ENCODE results near the gene PRKAB2.
"Not testable (repeated sequence)": the region's sequence is repeated elsewhere in the genome, so short reads cannot be mapped to it uniquely, and the experiment has no call there.

The PRKAB2 gene

DNA sequence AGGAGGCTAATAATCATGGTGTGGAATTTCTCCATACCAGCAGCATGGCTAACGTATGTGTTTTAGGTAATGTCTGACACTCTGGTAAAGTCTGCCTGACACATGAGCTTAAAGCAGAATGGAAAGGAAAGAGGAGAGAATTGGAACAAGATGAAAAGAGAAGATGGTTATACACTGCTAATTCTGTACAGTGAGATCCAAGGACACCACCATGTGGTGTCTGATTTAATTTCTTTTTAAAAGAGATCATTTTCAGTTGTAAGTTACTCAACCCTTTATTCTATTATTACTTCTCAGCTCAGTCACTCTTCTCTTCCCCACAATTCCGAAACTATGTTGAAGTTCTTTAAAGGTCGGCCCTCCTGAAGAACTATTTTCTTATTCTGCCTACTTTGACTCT lies 15.6 kb downstream of the PRKAB2 start:
- TF ChIP-seq CTCF (IDR thresholded peaks at IDR 0.05; ENCODE audit: low read depth, low read length), result no peak
- Histone ChIP-seq H3K4me3 (ENCODE audit: low read depth, low read length) (no peak overlapping the region), H3K4me1 (no peaks in the 10 kb centered on the region), H3K36me3 (peaks cover 26% of the 10 kb centered on the region), H3K27me3 (no peaks in the 10 kb centered on the region), H3K9me3 (no peaks in the 10 kb centered on the region)
- DNase-seq, result no peak

GRCh38 chr1:147152772-147153171 lies 19.5 kb downstream of the PRKAB2 start:
- Histone ChIP-seq H3K27me3 (peaks cover 5% of the 10 kb centered on the region; the same call in 1 of the 2 replicates), H3K9me3 (no peaks in the 10 kb centered on the region), H3K4me3 (ENCODE audit: low read depth, low read length) (no peak overlapping the region), H3K4me1 (no peaks in the 10 kb centered on the region), H3K36me3 (peaks cover 5% of the 10 kb centered on the region; the same call in 1 of the 2 replicates)
- no peak for TF ChIP-seq CTCF (IDR thresholded peaks at IDR 0.05; ENCODE audit: low read depth, low read length)
- DNase-seq, result no peak

DNA sequence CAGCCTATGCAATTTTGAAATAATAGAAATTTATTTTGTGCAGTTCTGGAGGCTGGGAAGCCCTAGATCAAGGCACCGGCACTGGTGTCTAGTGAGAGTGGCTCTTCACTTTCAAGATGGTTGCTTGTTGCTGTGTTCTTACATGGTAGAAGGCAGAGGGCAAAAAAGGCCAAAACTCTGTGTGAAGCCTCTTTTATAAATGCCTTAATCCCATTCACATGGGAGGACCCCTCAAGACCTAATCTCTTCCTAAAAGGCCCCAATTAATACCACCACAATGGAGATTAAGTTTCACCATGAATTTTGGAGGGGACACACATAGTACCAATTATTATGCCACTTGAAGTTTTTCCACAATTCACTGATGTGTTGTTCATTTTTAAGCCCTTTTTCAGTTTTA lies 21.0 kb downstream of the PRKAB2 start:
- Histone ChIP-seq H3K36me3 (no peaks in the 10 kb centered on the region), H3K9me3 (no peaks in the 10 kb centered on the region), H3K4me3 (ENCODE audit: low read depth, low read length) (no peak overlapping the region), H3K27me3 (peaks cover 5% of the 10 kb centered on the region; the same call in 1 of the 2 replicates), H3K4me1 (no peaks in the 10 kb centered on the region)
- TF ChIP-seq CTCF (IDR thresholded peaks at IDR 0.05; ENCODE audit: low read depth, low read length), result no peak
- DNase-seq, result no peak

GRCh38 chr1:147142886-147143285 lies 29.4 kb downstream of the PRKAB2 start:
- H3K36me3 ChIP-seq, result no peaks in the 10 kb centered on the region
- no peaks in the 10 kb centered on the region for H3K4me1 ChIP-seq
- DNase-seq, result no peak
- TF ChIP-seq CTCF (IDR thresholded peaks at IDR 0.05; ENCODE audit: low read depth, low read length), result no peak
- peaks cover 13% of the 10 kb centered on the region; the same call in 1 of the 2 replicates for H3K27me3 ChIP-seq
- H3K4me3 ChIP-seq (ENCODE audit: low read depth, low read length), result no peak overlapping the region
- H3K9me3 ChIP-seq, result no peaks in the 10 kb centered on the region

GRCh38 chr1:147130721-147131120 lies 41.5 kb downstream of the PRKAB2 start:
- H3K4me3 ChIP-seq (ENCODE audit: low read depth, low read length); DNase-seq; H3K27me3 ChIP-seq; H3K9me3 ChIP-seq; H3K36me3 ChIP-seq; H3K4me1 ChIP-seq: not testable (repeated sequence)

DNA sequence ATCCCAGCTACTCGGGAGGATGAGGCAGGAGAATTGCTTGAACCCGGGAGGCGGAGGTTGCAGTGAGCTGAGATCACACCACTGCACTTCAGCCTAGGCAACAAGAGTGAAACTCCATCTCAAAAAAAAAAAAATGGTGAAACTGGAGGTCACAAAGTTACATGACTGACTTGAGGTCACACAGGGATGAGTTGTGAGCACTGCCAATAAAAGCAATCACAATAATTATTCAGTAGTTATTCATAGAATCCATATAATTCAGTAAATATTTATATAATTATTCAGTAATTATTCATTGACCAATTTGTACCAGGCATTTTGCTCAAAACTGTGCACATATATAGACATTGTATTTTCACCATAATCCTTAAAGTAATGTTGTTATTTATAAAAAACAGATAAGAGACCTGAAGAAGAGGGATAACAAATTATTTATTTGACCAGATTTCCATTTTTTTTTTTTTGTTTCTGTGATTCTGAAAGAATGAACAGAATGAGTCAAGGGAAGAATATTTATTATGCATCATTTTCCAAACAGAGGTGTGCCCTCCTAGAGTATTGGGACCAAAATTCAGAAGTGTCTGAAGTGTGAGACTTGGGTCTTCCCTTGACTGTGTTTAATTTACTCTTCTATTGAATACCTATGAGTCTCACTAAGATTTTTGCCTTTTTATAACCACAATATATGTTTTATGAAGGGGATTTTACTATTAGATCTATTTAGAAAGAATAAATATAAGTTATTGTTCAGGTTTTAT lies 43.0 kb downstream of the PRKAB2 start:
- no peaks in the 10 kb centered on the region for H3K9me3 ChIP-seq
- TF ChIP-seq CTCF (IDR thresholded peaks at IDR 0.05; ENCODE audit: low read depth, low read length), result no peak
- no peaks in the 10 kb centered on the region for H3K4me1 ChIP-seq
- DNase-seq, result no peak
- H3K36me3 ChIP-seq, result no peaks in the 10 kb centered on the region
- no peaks in the 10 kb centered on the region; the same call in 1 of the 2 replicates for H3K27me3 ChIP-seq
- H3K4me3 ChIP-seq (ENCODE audit: low read depth, low read length), result no peak overlapping the region
